Body of pancreas (tissue), 4 donors: ENCODE data around the gene ZNF202.

ENCODE experiments used
- POLR2A ChIP-seq, 3 donors: fragments of 450-650 bp; IDR thresholded peaks; one replicate each; pipeline ENCODE4 v1.6.1; 2016; ENCODE audit warnings: antibody characterized with exemption in 3 of 3, mild to moderate bottlenecking in 2 of 3
- TF ChIP-seq, protein P1 (sequence below), 7 experiments: fragments of 450-650 bp in 4 of 7; fragments of 200-600 bp in 3 of 7; sonication (generic) in 3 of 7; IDR thresholded peaks; one replicate each; pipeline ENCODE4 v1.5.1; 2016 to 2019; ENCODE audit warnings: antibody characterized with exemption in 7 of 7

DNA sequence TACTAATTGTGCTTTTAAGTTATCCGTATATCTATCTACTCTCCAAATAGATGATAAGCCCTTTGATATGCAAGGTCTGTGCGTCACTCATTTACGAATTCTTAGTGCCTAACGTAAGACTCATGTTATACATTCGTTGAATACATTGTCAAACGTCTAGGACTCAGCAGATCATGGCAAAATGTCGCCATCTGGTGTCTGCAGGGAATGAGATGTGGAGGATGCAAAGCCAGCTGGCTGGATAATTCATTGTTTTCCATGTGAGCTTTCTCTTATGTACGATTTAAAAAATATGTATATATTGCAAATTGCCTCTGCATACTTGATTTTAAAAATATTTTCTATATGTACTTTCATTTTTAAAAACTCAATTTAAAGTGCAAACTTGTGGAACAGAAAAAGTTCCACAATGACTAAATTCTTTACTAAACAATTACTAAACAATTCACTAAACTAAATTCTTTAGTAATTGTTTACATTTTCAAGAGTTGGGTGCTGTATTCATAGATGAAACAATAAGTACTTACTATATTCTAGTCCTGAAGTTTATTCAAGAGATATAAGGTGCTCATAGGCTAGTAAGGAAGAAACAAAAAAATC is 33.8 kb downstream of the ZNF202 start:
- TF ChIP-seq, protein P1, sequence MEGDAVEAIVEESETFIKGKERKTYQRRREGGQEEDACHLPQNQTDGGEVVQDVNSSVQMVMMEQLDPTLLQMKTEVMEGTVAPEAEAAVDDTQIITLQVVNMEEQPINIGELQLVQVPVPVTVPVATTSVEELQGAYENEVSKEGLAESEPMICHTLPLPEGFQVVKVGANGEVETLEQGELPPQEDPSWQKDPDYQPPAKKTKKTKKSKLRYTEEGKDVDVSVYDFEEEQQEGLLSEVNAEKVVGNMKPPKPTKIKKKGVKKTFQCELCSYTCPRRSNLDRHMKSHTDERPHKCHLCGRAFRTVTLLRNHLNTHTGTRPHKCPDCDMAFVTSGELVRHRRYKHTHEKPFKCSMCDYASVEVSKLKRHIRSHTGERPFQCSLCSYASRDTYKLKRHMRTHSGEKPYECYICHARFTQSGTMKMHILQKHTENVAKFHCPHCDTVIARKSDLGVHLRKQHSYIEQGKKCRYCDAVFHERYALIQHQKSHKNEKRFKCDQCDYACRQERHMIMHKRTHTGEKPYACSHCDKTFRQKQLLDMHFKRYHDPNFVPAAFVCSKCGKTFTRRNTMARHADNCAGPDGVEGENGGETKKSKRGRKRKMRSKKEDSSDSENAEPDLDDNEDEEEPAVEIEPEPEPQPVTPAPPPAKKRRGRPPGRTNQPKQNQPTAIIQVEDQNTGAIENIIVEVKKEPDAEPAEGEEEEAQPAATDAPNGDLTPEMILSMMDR (IDR thresholded peaks at IDR 0.05) = peak in 6 of 7 experiments; percentile 56 to 70 (median 66)
- TF ChIP-seq POLR2A (IDR thresholded peaks at IDR 0.05) = no peak
